SK-N-SH (cell line): ENCODE data around the gene SLIT1. TPM values are rescaled to one million over a fixed set of nuclear protein-coding genes. Genes with fewer than 3 reads are reported as not detected.

Experiments
- CTCF ChIA-PET: fragments of 300-600, 350-600 bp; formaldehyde crosslinking; extraction: SDS; loops from one replicate; lab custom pipeline; 2021; lab: Yijun Ruan, JAX
- POLR2A ChIA-PET: fragments of 350-600 bp; sonication (Branson Sonifier 250); formaldehyde crosslinking; extraction: SDS; loops from one replicate; lab custom pipeline; 2020; ENCODE audit warnings: antibody characterized with exemption, inconsistent platforms; lab: Yijun Ruan, JAX
- DNase-seq: peaks from one replicate; pipeline ENCODE4 v3.0.0; 2012
- H2AFZ ChIP-seq: fragments of 200-600 bp; sonication (generic); 2 replicates; pipeline ENCODE4 v1.8.1; 2016; ENCODE audit warnings: antibody characterized with exemption, mild to moderate bottlenecking, low read depth
- H3F3A ChIP-seq: fragments of 200-600 bp; sonication (generic); replicated peaks from 2 replicates; pipeline ENCODE3; 2016; ENCODE audit warnings: antibody characterized with exemption, mild to moderate bottlenecking; ENCODE audit not compliant: insufficient read depth
- H3K27ac ChIP-seq, 2 experiments: fragments of 200-500 bp in 1 of 2; fragments of 200-600 bp in 1 of 2; sonication (Bioruptor generic) in 1 of 2; sonication (generic), shearing (Covaris generic) in 1 of 2; 2 replicates each; pipeline versions ENCODE4 v1.5.1 to v1.6.1; 2014 to 2016; ENCODE audit warnings: low read depth in 2 of 2, inconsistent platforms in 1 of 2, low read length in 1 of 2, mild to moderate bottlenecking in 1 of 2, mixed read lengths in 1 of 2
- H3K27me3 ChIP-seq: fragments of 200-600 bp; sonication (generic), shearing (Covaris generic); 2 replicates; pipeline ENCODE4 v1.6.1; 2016; ENCODE audit warnings: mixed run types; ENCODE audit not compliant: insufficient read depth
- H3K36me3 ChIP-seq, 2 experiments: fragments of 200-500 bp in 1 of 2; fragments of 200-600 bp in 1 of 2; sonication (Bioruptor generic) in 1 of 2; sonication (generic) in 1 of 2; replicated peaks in 1 of 2; 2 replicates each; pipeline versions ENCODE3 to v1.5.1; 2014 to 2016; ENCODE audit warnings: low read length in 1 of 2, mild to moderate bottlenecking in 1 of 2; ENCODE audit not compliant: insufficient read depth in 2 of 2, control insufficient read depth in 1 of 2
- H3K4me1 ChIP-seq, 2 experiments: fragments of 200-500 bp in 1 of 2; fragments of 200-600 bp in 1 of 2; sonication (Bioruptor generic) in 1 of 2; sonication (generic), shearing (Covaris generic) in 1 of 2; 2 replicates each; pipeline versions ENCODE4 v1.5.1 to v1.6.1; 2014 to 2016; ENCODE audit warnings: low read depth in 1 of 2, low read length in 1 of 2, mixed run types in 1 of 2; ENCODE audit not compliant: insufficient read depth in 2 of 2, control insufficient read depth in 1 of 2
- H3K4me2 ChIP-seq: fragments of 200-600 bp; sonication (generic), shearing (Covaris generic); 2 replicates; pipeline ENCODE4 v1.6.1; 2017; ENCODE audit warnings: mixed run types
- H3K4me3 ChIP-seq, 2 experiments: fragments of 200-500 bp in 1 of 2; fragments of 200-600 bp in 1 of 2; sonication (Bioruptor generic) in 1 of 2; sonication (generic), shearing (Covaris generic) in 1 of 2; 2 replicates each; pipeline versions ENCODE4 v1.5.1 to v1.8.1; 2014 to 2016; ENCODE audit warnings: low read depth in 2 of 2, inconsistent platforms in 1 of 2, low read length in 1 of 2, mild to moderate bottlenecking in 1 of 2, mixed read lengths in 1 of 2, moderate library complexity in 1 of 2
- H3K79me2 ChIP-seq: fragments of 200-600 bp; sonication (generic); 2 replicates; pipeline ENCODE4 v1.8.1; 2017; ENCODE audit warnings: mild to moderate bottlenecking; ENCODE audit not compliant: insufficient read depth
- H3K9ac ChIP-seq: fragments of 200-600 bp; sonication (generic); 2 replicates; pipeline ENCODE4 v1.6.1; 2017; ENCODE audit warnings: mixed run types
- H3K9me2 ChIP-seq: fragments of 200-600 bp; sonication (generic); 2 replicates; pipeline ENCODE4 v1.6.1; 2017; ENCODE audit warnings: mixed run types
- H3K9me3 ChIP-seq: fragments of 200-600 bp; sonication (generic); 2 replicates; pipeline ENCODE4 v1.6.1; 2017; ENCODE audit warnings: mixed run types, mild to moderate bottlenecking, moderate library complexity
- H4K20me1 ChIP-seq: fragments of 200-600 bp; sonication (generic); 2 replicates; pipeline ENCODE4 v1.6.1; 2017; ENCODE audit warnings: mild to moderate bottlenecking, mixed run types; ENCODE audit not compliant: insufficient read depth
- ELF1 ChIP-seq: IDR thresholded peaks from 2 replicates; pipeline ENCODE4 v1.4.0; 2012
- JUND ChIP-seq: IDR thresholded peaks from 2 replicates; pipeline ENCODE4 v1.4.0; 2012
- MXI1 ChIP-seq: IDR thresholded peaks from 2 replicates; pipeline ENCODE4 v1.6.1; 2012; ENCODE audit warnings: mild to moderate bottlenecking, low read depth, low read length, improper control_type of control experiment
- NFIC ChIP-seq: IDR thresholded peaks from 2 replicates; pipeline ENCODE4 v1.4.0; 2012; ENCODE audit warnings: borderline replicate concordance
- RCOR1 ChIP-seq: fragments of 150-350 bp; IDR thresholded peaks from 2 replicates; pipeline ENCODE4 v1.6.1; 2017; ENCODE audit warnings: antibody characterized with exemption, low read length
- SIN3A ChIP-seq: IDR thresholded peaks from 2 replicates; pipeline ENCODE4 v1.6.1; 2012; ENCODE audit warnings: low read depth, mild to moderate bottlenecking, low read length, moderate library complexity, borderline replicate concordance
- TAF1 ChIP-seq: IDR thresholded peaks from 2 replicates; pipeline ENCODE4 v1.6.1; 2012; ENCODE audit warnings: low read depth, mild to moderate bottlenecking, low read length, moderate library complexity, borderline replicate concordance
- TEAD4 ChIP-seq: IDR thresholded peaks from 2 replicates; pipeline ENCODE4 v1.4.0; 2012; ENCODE audit warnings: mild to moderate bottlenecking, borderline replicate concordance; ENCODE audit not compliant: insufficient read depth
- WGBS: methylation state at CpG from one replicate; pipeline ENCODE4 v1.1.6; 2017; ENCODE audit warnings: low lambda C conversion rate; 5-methylcytosine and 5-hydroxymethylcytosine counted together
- polyA plus RNA-seq, 3 experiments: library from polyadenylated mRNA; depleted of rRNA; stranded (reverse); fragments of >200 nt; gene quantifications; 2 replicates each; pipeline ENCODE4 v1.2.3, GENCODE V29; 2012
- TF ChIP-seq, protein P1 (sequence below): IDR thresholded peaks from 2 replicates; pipeline ENCODE4 v1.6.1; 2012; ENCODE audit warnings: mild to moderate bottlenecking, low read depth, low read length, moderate library complexity

Gene SLIT1
- polyA plus RNA-seq, 1 of the 3 experiments (the other 2 are of a cell fraction) = 0.05 TPM

DNA sequence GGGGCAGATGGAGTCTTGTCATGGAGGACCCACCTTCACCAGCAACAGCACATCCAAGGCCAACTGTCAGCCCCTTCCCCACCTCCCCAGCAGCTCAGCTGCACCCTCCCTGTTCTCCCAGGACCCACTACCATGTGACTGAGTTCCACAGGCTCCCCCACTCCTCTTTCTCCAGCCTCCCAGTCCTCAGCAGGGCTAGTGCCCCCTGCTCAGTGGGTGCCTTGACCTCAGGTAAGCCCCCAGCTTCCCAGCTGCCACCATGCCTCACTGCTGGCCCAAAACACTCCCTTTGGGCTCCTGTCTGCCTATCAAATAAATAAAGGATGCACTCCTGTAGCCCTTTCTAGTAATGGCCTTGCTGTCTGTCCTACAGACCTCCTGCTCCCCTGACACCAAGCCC lies 174.4 kb downstream of the SLIT1 start:
- TF ChIP-seq, protein P1, sequence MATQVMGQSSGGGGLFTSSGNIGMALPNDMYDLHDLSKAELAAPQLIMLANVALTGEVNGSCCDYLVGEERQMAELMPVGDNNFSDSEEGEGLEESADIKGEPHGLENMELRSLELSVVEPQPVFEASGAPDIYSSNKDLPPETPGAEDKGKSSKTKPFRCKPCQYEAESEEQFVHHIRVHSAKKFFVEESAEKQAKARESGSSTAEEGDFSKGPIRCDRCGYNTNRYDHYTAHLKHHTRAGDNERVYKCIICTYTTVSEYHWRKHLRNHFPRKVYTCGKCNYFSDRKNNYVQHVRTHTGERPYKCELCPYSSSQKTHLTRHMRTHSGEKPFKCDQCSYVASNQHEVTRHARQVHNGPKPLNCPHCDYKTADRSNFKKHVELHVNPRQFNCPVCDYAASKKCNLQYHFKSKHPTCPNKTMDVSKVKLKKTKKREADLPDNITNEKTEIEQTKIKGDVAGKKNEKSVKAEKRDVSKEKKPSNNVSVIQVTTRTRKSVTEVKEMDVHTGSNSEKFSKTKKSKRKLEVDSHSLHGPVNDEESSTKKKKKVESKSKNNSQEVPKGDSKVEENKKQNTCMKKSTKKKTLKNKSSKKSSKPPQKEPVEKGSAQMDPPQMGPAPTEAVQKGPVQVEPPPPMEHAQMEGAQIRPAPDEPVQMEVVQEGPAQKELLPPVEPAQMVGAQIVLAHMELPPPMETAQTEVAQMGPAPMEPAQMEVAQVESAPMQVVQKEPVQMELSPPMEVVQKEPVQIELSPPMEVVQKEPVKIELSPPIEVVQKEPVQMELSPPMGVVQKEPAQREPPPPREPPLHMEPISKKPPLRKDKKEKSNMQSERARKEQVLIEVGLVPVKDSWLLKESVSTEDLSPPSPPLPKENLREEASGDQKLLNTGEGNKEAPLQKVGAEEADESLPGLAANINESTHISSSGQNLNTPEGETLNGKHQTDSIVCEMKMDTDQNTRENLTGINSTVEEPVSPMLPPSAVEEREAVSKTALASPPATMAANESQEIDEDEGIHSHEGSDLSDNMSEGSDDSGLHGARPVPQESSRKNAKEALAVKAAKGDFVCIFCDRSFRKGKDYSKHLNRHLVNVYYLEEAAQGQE = no peak
- TF ChIP-seq MXI1 = no peak
- Histone ChIP-seq H3K4me1 (no peaks in the 10 kb centered on the region), H3K27ac (no peak overlapping the region), H3F3A (no peaks in the 10 kb centered on the region), H3K9ac (no peak overlapping the region), H3K79me2 (no peaks in the 10 kb centered on the region), H3K4me3 (no peak overlapping the region), H2AFZ (no peak overlapping the region), H4K20me1 (no peaks in the 10 kb centered on the region), H3K4me2 (no peak overlapping the region), H3K36me3 (no peaks in the 10 kb centered on the region), H3K9me3 (peaks cover 7% of the 10 kb centered on the region; the same call in 1 of the 2 replicates), H3K9me2 (peaks cover 3% of the 10 kb centered on the region; the same call in 1 of the 2 replicates), H3K27me3 (no peaks in the 10 kb centered on the region)
- no peak for DNase-seq
- ChIA-PET POLR2A (no interaction called here), CTCF (interaction anchor here (1.0 to 1.1 kb wide), 2 partner anchors 9 to 30 kb away, joined by 3 to 4 read pairs; no protein-coding TSS in a partner anchor)

DNA sequence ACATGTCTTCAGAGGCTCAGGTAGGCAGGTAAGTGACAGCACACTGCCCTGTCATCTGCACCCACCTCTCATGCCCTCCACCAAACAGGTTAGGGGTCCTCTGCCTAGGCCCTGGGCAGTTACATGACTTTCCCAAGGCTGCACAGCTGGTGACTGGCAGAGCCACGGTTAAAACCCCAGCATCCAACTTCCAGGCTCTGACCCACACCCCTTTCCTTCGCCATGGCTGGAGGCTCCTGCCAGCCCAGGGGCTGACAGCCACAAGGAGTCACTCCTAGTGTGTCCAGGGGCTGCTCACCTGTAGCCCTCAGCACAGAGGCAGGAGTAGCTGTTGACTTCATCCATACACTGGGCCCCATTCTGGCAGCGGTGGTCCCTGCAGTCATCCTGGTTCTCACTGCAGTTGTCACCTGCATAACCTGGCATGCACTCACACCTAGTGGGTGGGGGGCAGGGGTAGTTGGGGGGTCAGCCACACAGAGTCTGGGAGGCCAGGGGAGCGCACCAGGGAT lies 175.0 kb downstream of the SLIT1 start:
- Histone ChIP-seq H3K9me2 (peaks cover 3% of the 10 kb centered on the region; the same call in 1 of the 2 replicates), H3K36me3 (no peaks in the 10 kb centered on the region), H3K4me1 (no peaks in the 10 kb centered on the region), H3F3A (no peaks in the 10 kb centered on the region), H3K79me2 (no peaks in the 10 kb centered on the region), H3K9me3 (peaks cover 7% of the 10 kb centered on the region; the same call in 1 of the 2 replicates), H3K4me2 (no peak overlapping the region), H3K9ac (no peak overlapping the region), H3K27ac (no peak overlapping the region), H3K4me3 (no peak overlapping the region), H4K20me1 (no peaks in the 10 kb centered on the region), H2AFZ (no peak overlapping the region), H3K27me3 (no peaks in the 10 kb centered on the region)
- TF ChIP-seq NFIC = no peak
- no peak for TF ChIP-seq ELF1
- no peak for TF ChIP-seq RCOR1
- TF ChIP-seq TEAD4 = no peak
- TF ChIP-seq SIN3A = no peak
- TF ChIP-seq TAF1 = no peak
- TF ChIP-seq JUND = no peak
- DNase-seq = no peak
- 40% methylated on average over 1 of the region's 4 CpGs for WGBS
- POLR2A ChIA-PET = no interaction called here
- CTCF ChIA-PET = interaction anchor here (1.0 to 1.1 kb wide), 2 partner anchors 8 to 31 kb away, joined by 3 to 4 read pairs; no protein-coding TSS in a partner anchor
